Stimulated activated CD4-positive, alpha-beta T cell treated with anti-CD3 and anti-CD28 coated beads, Interleukin-4, amount 100 ng/mL, for 4 hours (primary cell): ENCODE results near the gene ZNF525.
"Not testable (repeated sequence)": the region's sequence is repeated elsewhere in the genome, so short reads cannot be mapped to it uniquely, and the experiment has no call there.

Source experiments
- DNase-seq, 2 experiments: peaks; one replicate each; pipeline ENCODE4 v3.0.0-alpha.2; 2020

Gene ZNF525

GRCh38 chr19:53395840-53396524 is 30.5 kb downstream of the ZNF525 start:
- DNase-seq: not testable (repeated sequence)

GRCh38 chr19:53396525-53396868 is 31.0 kb downstream of the ZNF525 start:
- no peak for DNase-seq

GRCh38 chr19:53397918-53398317 is 32.4 kb downstream of the ZNF525 start:
- DNase-seq: not testable (repeated sequence)

- DNase-seq: no peak
These were observed 44.1 kb downstream of the ZNF525 start for GRCh38 chr19:53409505-53410204.

- not testable (repeated sequence) for DNase-seq
These were observed 55.2 kb downstream of the ZNF525 start for GRCh38 chr19:53420520-53421315.

GRCh38 chr19:53422551-53422950 is 57.0 kb downstream of the ZNF525 start:
- DNase-seq: no peak

- not testable (repeated sequence) for DNase-seq
These were observed 57.6 kb downstream of the ZNF525 start for GRCh38 chr19:53423074-53423473.

- DNase-seq: not testable (repeated sequence)
These were observed 58.2 kb downstream of the ZNF525 start for GRCh38 chr19:53423680-53424079.

GRCh38 chr19:53424968-53425597 is 59.6 kb downstream of the ZNF525 start:
- DNase-seq: peak; percentile 56 to 61

GRCh38 chr19:53431399-53432087 is 66.0 kb downstream of the ZNF525 start, which contains the start of gene ZNF761:
Gene ZNF761, plus strand, starts transcription at chr19:53431984. Its CDS starts 15,285 bp downstream, at chr19:53447269.
- DNase-seq: peak; percentile 96 to 97

GRCh38 chr19:53432088-53432661 is 66.7 kb downstream of the ZNF525 start:
- DNase-seq: peak in 1 of 2 experiments; percentile 11
